GM12878 (cell line): Measurements from ENCODE around the gene ADGRL3. TPM values are rescaled to one million over a fixed set of nuclear protein-coding genes. Genes with fewer than 3 reads are reported as not detected.

Experiments
- ATAC-seq: fragments of 200-7000 bp; cut with Tn5 transposase; 3 replicates; pipeline ENCODE4 v1.9.1; 2020; ENCODE audit warnings: mild to moderate bottlenecking, moderate library complexity
- BruUV-seq: library from RNA; stranded (reverse); fragments of 400-500 nt; replicated peaks from 2 replicates; lab custom pipeline; 2021; lab: Mats Ljungman, UMichigan
- CTCF ChIA-PET: fragments of 300-600 bp; sonication (Branson Sonifier 250); formaldehyde crosslinking; extraction: SDS; loops from one replicate; lab custom pipeline; 2021; ENCODE audit warnings: inconsistent platforms; lab: Yijun Ruan, JAX
- POLR2A ChIA-PET: fragments of 350-600 bp; formaldehyde crosslinking; extraction: SDS; loops from one replicate; lab custom pipeline; 2021; ENCODE audit warnings: inconsistent platforms; lab: Charles Lee
- RAD21 ChIA-PET: fragments of 300-600 bp; sonication (Branson Sonifier 250); formaldehyde crosslinking; loops from one replicate; lab custom pipeline; 2023; ENCODE audit warnings: antibody characterized with exemption; ENCODE audit not compliant: unreplicated experiment; lab: Charles Lee
- SMC1A ChIA-PET: fragments of 300-600 bp; sonication (Branson Sonifier 250); formaldehyde crosslinking; loops from one replicate; lab custom pipeline; 2023; ENCODE audit not compliant: unreplicated experiment, uncharacterized antibody; lab: Charles Lee
- DNase-seq: peaks from one replicate; pipeline ENCODE4 v3.0.0-alpha.2; 2011; ENCODE audit warnings: low read depth, low spot score
- FAIRE-seq: peaks from 3 replicates; lab custom pipeline; 2011; peaks lifted over from hg19 to GRCh38; lab: Jason Lieb, UNC
- H2AFZ ChIP-seq: 2 replicates; pipeline ENCODE4 v1.6.0; 2011; ENCODE audit warnings: low read depth, low read length, control low read depth; ENCODE audit not compliant: control insufficient read depth
- H3K27ac ChIP-seq: 2 replicates; pipeline ENCODE4 v1.5.1; 2011; ENCODE audit warnings: control low read depth; ENCODE audit not compliant: control insufficient read depth, insufficient read depth
- H3K27me3 ChIP-seq, 2 experiments: replicated peaks in 1 of 2; 2 replicates each; pipeline versions ENCODE4 v1.6.0 to v1.6.1; 2011; ENCODE audit warnings: low read length in 1 of 2; ENCODE audit not compliant: control insufficient read depth in 2 of 2, insufficient read depth in 2 of 2
- H3K36me3 ChIP-seq, 2 experiments: 2 replicates each; pipeline ENCODE4 v1.5.1; 2011; ENCODE audit warnings: low read length in 1 of 2; ENCODE audit not compliant: control insufficient read depth in 2 of 2, insufficient read depth in 2 of 2
- H3K4me1 ChIP-seq: 2 replicates; pipeline ENCODE4 v1.6.1; 2011; ENCODE audit warnings: mild to moderate bottlenecking, low read length, moderate library complexity, mixed read lengths; ENCODE audit not compliant: control insufficient read depth, insufficient read depth
- H3K4me2 ChIP-seq: 2 replicates; pipeline ENCODE4 v1.6.0; 2011; ENCODE audit warnings: control low read depth; ENCODE audit not compliant: control insufficient read depth, insufficient read depth
- H3K4me3 ChIP-seq: fragments of 200-600 bp; sonication (generic); 2 replicates; pipeline ENCODE4 v1.5.1; 2016
- H3K79me2 ChIP-seq: 2 replicates; pipeline ENCODE4 v1.6.0; 2011; ENCODE audit warnings: low read length; ENCODE audit not compliant: control insufficient read depth, insufficient read depth
- H3K9ac ChIP-seq: 2 replicates; pipeline ENCODE4 v1.8.0; 2011; ENCODE audit warnings: low read length, control low read depth, mixed read lengths; ENCODE audit not compliant: control insufficient read depth, insufficient read depth
- H3K9me3 ChIP-seq: replicated peaks from 3 replicates; pipeline ENCODE4 v1.5.1; 2011; ENCODE audit warnings: mild to moderate bottlenecking, low read length; ENCODE audit not compliant: control insufficient read depth, insufficient read depth
- H4K20me1 ChIP-seq: 2 replicates; pipeline ENCODE4 v1.6.0; 2011; ENCODE audit not compliant: control insufficient read depth, insufficient read depth
- CEBPB ChIP-seq, 2 experiments: fragments of 150-350 bp in 1 of 2; IDR thresholded peaks; 2 replicates each; pipeline ENCODE4 v1.6.1; 2012 to 2014; ENCODE audit warnings: low read depth in 2 of 2, low read length in 2 of 2, borderline replicate concordance in 1 of 2, inconsistent platforms in 1 of 2
- DPF2 ChIP-seq: fragments of 450-650 bp; IDR thresholded peaks from 2 replicates; pipeline ENCODE4 v1.6.1; 2017; ENCODE audit warnings: mild to moderate bottlenecking
- ELK1 ChIP-seq: IDR thresholded peaks from 2 replicates; pipeline ENCODE4 v1.6.1; 2012; ENCODE audit warnings: low read depth, low read length, improper control_type of control experiment
- JUNB ChIP-seq: IDR thresholded peaks from 2 replicates; pipeline ENCODE4 v1.6.1; 2016; ENCODE audit warnings: antibody characterized with exemption, mild to moderate bottlenecking
- NFIC ChIP-seq: IDR thresholded peaks from 2 replicates; pipeline ENCODE4 v1.6.1; 2012; ENCODE audit warnings: low read depth, mild to moderate bottlenecking, inconsistent platforms, low read length, moderate library complexity
- PAX8 ChIP-seq: fragments of 450-650 bp; IDR thresholded peaks from 2 replicates; pipeline ENCODE4 v1.6.1; 2017; ENCODE audit warnings: mild to moderate bottlenecking, moderate library complexity
- POLR2A ChIP-seq: IDR thresholded peaks from 2 replicates; pipeline ENCODE4 v1.6.1; 2011; ENCODE audit warnings: low read depth, mild to moderate bottlenecking, low read length
- RCOR1 ChIP-seq: conservative IDR thresholded peaks from 2 replicates; pipeline ENCODE4 v1.6.1; 2012; ENCODE audit warnings: low read depth, low read length, improper control_type of control experiment
- SREBF2 ChIP-seq: IDR thresholded peaks from 2 replicates; pipeline ENCODE4 v1.6.1; 2012; ENCODE audit warnings: mild to moderate bottlenecking, low read length
- ZBTB33 ChIP-seq: fragments of 450-650 bp; IDR thresholded peaks from 2 replicates; pipeline ENCODE4 v1.6.1; 2017; ENCODE audit warnings: mild to moderate bottlenecking
- WGBS: methylation state at CpG from one replicate; pipeline ENCODE4 v1.1.6; 2016; ENCODE audit warnings: low lambda C conversion rate; ENCODE audit not compliant: insufficient replicate concordance, insufficient coverage; ENCODE audit errors: missing lambda C conversion rate; 5-methylcytosine and 5-hydroxymethylcytosine counted together
- in situ Hi-C: fragments of 300-500 bp; cut with MboI; formaldehyde crosslinking; loops from 9 replicates; pipeline ENCODE4 v1.14.3; 2018; ENCODE audit warnings: mixed read lengths
- intact Hi-C: fragments of 100-400 bp; cut with micrococcal nuclease; formaldehyde crosslinking; loops from one replicate; pipeline ENCODE4 v1.14.2; 2022; ENCODE audit not compliant: unreplicated experiment
- polyA plus RNA-seq, 11 experiments: library from polyadenylated mRNA; depleted of rRNA in 4 of 11; unstranded in 6 of 11; stranded (reverse) in 5 of 11; fragments of >200 nt; fragmentation: Nextera tagmentation in 4 of 11; fragmentation: Illumina TruSeq in 1 of 11; extraction: Ambion mirVana in 4 of 11; extraction: Trizol in 1 of 11; gene quantifications; 1 replicate in 1 of 11; 2 replicates in 10 of 11; pipeline versions ENCODE4 v1.2.1 to v1.2.3, GENCODE V29; 2011 to 2016; ENCODE audit warnings: inconsistent platforms in 2 of 11, missing spikeins in 2 of 11, low read depth in 1 of 11
- total RNA-seq, 4 experiments: library from RNA; depleted of rRNA in 3 of 4; stranded (reverse); fragments of >200 nt in 3 of 4; fragmentation: Illumina TruSeq in 1 of 4; extraction: Trizol in 1 of 4; gene quantifications; 2 replicates each; pipeline versions ENCODE4 v1.2.1 to v1.2.3, GENCODE V29; 2013 to 2021
- TF ChIP-seq, protein P1 (sequence below): IDR thresholded peaks from 2 replicates; pipeline ENCODE4 v1.6.1; 2011; ENCODE audit warnings: mild to moderate bottlenecking, low read depth, low read length, moderate library complexity; ENCODE audit not compliant: insufficient replicate concordance

The ADGRL3 gene
- total and polyA plus RNA-seq, 10 of the 15 experiments (the other 5 are each of a cell fraction or from before 2014, with no cell fraction given), result 1.1 TPM; not detected in 9

GRCh38 chr4:61603086-61603485 lies 403.0 kb downstream of the ADGRL3 start:
- Histone ChIP-seq H3K27ac (no peak overlapping the region), H4K20me1 (no peaks in the 10 kb centered on the region), H3K36me3 (no peaks in the 10 kb centered on the region), H3K79me2 (no peaks in the 10 kb centered on the region), H2AFZ (no peak overlapping the region), H3K4me3 (no peak overlapping the region), H3K9ac (no peak overlapping the region), H3K9me3 (no peaks in the 10 kb centered on the region), H3K27me3 (no peaks in the 10 kb centered on the region), H3K4me1 (no peaks in the 10 kb centered on the region), H3K4me2 (no peak overlapping the region)
- in situ Hi-C loops (no loop called here), intact Hi-C loops (no loop called here)
- DNase-seq, result no peak
- ChIA-PET POLR2A (no interaction called here), CTCF (interaction anchor here (1.3 kb wide), 1 partner anchor 12 kb away, joined by 3 read pairs; no protein-coding TSS in a partner anchor), SMC1A (no interaction called here), RAD21 (interaction anchor here (0.6 kb wide), 1 partner anchor 455 kb away, joined by 3 read pairs; no protein-coding TSS in a partner anchor)
- no peak for FAIRE-seq
- 43% methylated on average over 3 of the region's 3 CpGs for WGBS
- no TSS peak for BruUV-seq
- TF ChIP-seq JUNB, result no peak
- TF ChIP-seq NFIC, result no peak
- TF ChIP-seq CEBPB (IDR thresholded peaks at IDR 0.05; ENCODE audit: borderline replicate concordance in 1 of 2, low read depth in 2 of 2, low read length in 2 of 2), result no peak
- TF ChIP-seq POLR2A, result no peak
- TF ChIP-seq, protein P1, sequence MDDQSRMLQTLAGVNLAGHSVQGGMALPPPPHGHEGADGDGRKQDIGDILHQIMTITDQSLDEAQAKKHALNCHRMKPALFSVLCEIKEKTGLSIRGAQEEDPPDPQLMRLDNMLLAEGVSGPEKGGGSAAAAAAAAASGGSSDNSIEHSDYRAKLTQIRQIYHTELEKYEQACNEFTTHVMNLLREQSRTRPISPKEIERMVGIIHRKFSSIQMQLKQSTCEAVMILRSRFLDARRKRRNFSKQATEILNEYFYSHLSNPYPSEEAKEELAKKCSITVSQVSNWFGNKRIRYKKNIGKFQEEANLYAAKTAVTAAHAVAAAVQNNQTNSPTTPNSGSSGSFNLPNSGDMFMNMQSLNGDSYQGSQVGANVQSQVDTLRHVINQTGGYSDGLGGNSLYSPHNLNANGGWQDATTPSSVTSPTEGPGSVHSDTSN, result no peak
- TF ChIP-seq ZBTB33, result no peak
- TF ChIP-seq RCOR1, result no peak
- no peak for TF ChIP-seq DPF2
- no peak for TF ChIP-seq ELK1
- TF ChIP-seq SREBF2, result no peak
- no peak for TF ChIP-seq PAX8
- ATAC-seq, result no peak
